UCSD-AML1 (cell line): ENCODE measurements around the gene INPP4B.

ENCODE experiments used
- DNase-seq: peaks from one replicate; lab custom pipeline; 2025; ENCODE audit not compliant: unreplicated experiment; lab: John Stamatoyannopoulos, UW

The INPP4B gene

DNA sequence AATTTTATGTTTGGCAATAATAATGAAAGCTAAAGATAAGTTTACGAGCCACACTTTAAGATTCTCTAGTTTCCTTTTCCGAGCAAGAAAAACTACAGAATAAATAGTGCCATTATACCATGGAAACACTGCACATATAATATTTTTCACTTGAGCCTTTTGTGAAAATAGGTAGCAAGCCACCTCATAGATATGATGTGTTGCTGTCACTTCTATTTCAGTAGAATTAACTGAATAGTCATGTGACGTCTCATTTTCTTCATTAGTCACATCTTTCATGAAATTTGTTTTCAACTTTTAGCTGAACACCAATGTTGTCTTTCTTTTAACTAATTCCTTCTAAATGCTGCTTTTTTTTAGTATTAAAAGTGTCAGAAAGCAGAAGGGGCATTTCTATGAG lies 574.3 kb downstream of the INPP4B start:
- DNase-seq = no peak

DNA sequence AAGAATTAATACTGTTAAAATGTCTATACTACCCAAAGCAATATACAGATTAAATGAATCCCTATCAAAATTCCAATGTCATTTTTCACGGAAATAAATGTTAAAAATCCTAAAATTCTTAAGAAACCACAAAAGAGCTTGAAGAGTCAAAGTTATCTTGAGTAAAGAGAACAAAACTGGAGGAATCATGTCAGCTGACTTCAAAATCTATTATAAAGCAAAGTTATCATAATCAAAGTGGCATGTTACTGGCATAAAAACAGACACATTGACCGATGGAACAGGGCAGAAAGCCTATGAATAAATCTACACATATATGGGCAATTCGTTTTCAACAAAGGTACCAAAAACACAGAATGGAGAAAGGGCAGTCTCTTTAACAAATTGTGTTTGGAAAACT lies 579.0 kb downstream of the INPP4B start:
- no peak for DNase-seq

DNA sequence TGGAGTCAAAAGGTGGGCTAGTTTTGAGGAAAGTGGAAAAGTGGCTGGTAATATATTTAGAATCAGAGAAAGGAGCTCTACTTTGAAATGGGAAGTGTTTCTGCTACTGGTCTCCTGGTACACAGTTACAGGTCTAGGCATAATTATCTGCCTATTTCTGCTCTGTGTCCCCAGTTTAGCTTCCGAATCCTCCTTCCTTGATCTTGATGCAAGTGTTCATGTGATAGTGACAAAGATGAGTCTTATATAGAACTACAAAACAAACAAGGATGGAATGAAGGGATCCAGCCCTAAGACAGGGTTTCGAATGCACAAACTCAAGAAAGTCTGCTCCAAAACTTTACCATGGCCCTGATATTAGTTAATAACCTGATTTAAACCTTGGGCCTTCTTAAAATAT lies 580.2 kb downstream of the INPP4B start:
- DNase-seq = no peak

DNA sequence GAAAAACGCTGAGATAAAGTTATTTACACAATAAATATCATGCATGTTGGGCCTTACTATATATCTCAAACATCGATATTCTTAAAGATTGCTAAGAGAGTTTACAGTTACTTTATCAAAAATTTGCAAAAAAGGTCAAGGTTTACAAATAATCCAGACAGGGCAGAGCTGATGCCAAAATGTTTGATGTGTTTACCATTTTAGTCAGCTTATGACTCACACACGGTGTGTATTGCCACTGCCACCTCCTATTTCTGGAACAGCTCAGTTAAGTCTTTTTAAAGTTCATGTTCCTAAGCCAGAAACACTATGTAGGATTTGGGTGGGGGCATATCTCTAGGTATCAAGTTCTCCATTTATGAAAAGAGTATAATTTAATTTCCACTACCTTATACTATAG lies 580.6 kb downstream of the INPP4B start:
- no peak for DNase-seq

DNA sequence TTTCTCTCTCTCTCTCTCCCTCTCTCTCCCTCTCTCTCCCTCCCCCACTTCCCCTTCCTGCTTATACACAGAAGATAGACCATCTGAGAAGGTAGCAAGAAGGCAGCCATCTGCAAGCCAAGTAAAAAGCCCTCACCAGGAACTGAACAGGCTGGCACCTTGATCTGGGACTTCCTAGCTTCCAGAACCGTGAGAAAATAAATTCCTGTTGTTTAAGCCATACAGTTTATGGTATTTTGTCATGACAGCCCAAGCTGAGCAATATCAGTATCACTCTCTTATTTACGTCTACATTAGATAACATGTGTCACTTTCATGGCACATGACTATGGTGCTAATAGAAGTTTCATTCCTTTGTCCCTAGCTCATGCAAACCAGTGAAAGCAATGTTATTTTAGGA lies 581.1 kb downstream of the INPP4B start:
- DNase-seq = no peak

DNA sequence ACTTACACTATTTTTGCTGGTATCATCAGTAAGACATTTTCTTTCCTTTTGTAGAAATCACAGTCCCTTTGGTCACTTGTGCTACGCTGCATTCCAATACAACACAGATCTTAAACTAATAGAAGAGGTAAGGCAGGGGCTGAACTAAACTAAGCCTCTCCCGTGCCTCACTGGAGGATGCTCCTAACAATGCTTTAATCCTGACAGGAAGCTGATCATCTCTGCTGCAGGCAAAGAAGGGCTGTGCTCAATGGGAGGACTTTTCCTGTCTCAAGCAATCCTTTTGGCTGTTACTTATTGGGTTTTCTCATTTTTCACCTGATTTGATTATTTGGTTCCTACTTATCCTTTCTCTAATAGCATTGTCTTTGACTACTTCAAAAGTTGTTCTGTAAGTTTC lies 583.1 kb downstream of the INPP4B start:
- DNase-seq = no peak

DNA sequence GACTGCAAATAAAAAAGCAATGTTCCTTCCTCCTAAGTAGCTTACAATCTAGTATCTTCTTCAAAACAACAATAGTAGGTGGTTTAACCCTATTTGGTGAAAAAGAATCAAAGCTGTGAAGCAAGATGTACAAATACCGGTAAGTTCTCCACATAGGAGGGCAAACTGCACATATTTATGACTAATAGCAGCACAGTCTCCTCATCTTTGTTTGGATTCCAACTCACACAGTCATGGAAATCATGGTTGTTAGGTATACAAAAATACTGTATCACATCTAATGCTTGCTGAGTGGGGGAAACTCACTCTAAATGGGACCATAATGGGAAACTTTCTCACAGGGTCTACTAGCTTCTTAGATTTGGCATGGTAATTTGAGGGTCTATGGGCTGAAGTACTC lies 597.2 kb downstream of the INPP4B start:
- DNase-seq = no peak

DNA sequence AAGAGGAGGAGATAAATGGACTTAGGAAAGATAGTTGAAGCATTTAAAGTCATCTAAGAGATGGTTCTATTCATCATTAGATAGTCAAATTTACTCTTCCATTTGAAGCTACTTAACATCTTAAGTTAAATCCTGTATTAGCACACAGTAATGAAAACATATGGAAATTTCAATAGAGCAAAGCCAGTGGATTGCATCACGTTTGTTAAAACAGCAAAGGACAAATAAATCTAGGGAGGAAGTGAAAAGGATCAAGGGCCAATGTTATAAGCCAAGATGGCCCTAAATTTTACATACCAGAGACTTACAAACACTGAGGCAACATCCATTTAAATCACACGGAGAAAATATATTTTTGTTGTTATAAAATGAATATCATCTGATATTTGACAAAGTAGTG lies 602.8 kb downstream of the INPP4B start:
- no peak for DNase-seq

DNA sequence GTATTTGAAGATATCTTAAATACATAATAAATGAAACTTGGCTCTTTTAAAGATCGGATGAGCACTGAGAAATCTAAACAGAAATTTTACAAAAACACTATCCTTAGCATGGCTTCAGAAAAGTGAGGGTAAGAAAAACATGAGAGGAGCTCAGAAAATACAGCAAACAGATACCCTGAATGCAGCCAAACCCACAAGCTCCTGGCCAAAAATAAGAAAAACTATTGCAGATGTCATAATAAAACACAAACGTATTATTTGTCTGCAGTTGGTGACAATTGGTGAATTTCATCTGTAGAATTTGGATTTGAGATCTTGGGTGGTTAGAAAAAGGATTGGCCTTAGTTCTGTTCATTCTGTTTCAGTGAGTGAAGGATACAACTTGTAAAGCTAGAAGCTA lies 603.9 kb downstream of the INPP4B start:
- DNase-seq = no peak

DNA sequence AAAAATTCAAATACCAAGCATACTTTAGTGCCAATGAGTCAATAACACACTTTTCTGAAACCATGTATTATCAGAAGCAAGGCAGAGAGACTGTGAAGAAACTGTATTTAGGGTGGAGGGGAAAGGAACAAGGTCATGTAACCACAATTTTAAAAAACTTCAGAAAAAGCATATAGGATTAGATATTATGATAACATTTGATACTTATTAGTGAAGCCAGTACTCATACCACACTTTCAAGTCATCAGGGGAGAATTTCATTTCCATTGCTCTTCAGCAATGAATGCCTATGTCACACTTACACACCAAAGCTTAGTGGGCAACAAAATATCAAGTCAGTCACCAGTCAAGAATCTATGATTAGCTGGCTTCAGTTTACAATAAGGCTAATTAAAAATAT lies 607.5 kb downstream of the INPP4B start:
- DNase-seq = no peak

DNA sequence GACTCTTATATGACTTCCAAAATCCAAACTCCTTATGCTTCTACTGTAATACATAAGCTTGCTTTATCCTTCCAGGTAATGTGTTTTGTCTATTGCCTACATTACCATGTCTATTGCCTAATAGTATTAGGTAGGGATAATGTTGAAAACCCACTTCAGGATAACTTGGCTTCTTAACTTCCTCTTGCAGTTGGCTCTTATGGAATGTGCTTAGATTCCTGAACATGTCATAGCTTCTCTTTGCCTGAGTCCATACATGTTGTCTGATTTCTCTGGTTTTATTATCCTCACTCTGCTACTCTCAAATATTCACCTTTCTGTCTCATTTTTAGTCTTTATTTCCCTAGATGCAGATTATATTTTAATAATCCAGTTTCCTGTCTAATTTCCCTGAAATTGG lies 609.8 kb downstream of the INPP4B start:
- no peak for DNase-seq

DNA sequence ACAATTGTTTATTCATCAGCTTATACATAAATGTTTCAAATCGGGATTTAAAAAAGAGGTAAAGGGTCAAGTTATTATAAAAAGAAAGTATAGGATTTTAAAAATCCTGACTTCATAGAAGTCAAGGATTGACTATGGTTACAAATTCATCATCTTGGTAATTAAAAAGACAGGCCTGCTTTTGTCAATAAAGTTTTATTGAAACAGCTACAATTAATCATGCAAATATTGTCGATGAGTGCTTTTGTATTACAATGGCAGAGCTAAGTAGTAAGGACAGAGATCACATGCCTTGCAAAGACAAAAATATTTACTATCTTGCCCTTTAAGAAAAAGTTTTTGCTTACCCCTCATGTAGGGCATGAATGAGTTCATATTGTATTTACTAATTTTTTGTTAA lies 614.3 kb downstream of the INPP4B start:
- no peak for DNase-seq

DNA sequence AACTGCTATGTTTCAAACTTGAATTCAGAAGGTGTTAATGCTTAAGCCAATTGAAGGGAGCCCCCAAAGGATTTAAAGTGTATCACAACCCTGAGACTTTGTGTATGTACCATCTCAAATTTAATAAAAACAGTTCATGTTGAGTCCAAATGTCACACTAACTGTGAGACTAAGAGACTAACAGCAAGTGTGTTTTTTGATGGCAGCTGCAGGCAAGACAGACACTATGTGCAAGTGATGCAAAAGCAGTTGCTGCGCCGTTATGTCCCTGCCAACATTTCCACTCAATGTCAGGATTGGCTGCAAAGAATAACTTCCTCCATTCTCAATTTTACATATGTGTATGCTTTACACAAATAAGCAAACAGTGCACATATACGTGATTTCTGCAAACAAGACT lies 615.1 kb downstream of the INPP4B start:
- DNase-seq = no peak

DNA sequence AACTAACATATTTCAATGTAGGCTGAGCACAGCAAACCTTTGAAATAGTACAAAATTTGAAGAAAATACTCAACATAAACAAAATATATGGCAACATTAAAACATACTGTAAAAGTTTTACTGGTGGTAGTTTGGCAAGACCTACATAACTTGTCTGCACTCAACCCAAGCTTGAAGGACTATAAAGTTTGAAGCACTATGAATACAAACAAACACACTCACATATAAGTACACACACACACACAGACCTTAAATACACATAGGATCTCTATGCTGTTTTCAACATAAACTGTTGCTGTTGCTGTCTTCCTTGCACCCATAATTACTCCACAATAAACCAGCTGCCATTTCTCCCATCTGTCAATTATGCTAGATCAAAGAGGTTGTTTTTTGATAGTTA lies 620.1 kb downstream of the INPP4B start:
- DNase-seq = no peak

DNA sequence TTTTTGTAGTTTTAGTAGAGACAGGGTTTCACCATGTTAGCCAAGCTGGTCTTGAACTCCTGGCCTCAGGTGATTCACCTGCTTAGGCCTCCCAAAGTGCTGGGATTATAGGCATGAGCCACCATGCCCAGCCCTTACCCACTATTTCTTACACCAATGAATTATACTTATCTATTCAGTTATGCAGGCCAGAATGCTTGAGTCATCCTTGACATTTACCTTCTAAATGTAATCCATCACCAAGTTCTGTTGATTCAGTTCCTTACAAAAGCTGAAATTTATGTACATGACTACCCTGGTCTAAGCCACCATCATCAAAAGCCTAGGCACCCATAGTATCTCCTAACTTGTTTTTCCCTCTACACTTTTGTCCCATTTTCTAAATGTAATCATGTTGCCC lies 624.0 kb downstream of the INPP4B start:
- DNase-seq = no peak

DNA sequence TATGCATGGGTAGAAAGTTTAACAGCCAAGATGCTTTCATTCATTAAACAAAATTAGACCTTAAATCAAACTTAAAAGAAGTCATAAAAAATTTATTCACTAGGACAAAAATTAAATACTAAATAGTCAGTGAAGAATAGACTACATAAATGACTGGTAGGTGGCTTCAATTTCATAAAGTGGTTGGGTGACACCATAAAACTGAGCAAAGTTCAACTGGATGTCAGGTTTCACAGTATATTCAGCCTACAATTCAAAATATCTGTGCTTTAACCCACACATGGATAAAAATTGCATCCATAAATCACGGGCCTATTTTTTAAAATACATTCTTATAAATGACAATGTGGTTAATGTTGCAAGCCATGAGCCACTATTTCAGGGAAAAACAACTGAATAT lies 627.4 kb downstream of the INPP4B start:
- no peak for DNase-seq

DNA sequence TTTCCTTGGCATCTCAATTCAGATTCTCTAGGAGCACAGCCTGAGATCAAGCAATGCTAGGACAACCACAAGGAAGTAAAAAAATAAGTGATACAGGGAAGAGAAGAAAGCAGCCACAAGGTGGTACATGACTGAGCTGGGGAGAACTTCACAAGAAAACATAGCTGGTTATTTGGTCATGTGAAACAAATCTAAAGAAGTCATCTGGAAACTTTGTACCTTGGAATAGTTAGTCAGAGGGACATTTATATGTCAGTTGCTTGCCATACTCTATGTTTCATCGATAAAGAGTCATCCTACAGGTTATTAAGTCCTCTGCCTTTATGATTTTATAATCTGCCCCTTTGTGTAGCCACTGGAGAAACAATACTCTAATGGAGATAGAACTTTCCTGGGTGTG lies 634.7 kb downstream of the INPP4B start:
- no peak for DNase-seq

DNA sequence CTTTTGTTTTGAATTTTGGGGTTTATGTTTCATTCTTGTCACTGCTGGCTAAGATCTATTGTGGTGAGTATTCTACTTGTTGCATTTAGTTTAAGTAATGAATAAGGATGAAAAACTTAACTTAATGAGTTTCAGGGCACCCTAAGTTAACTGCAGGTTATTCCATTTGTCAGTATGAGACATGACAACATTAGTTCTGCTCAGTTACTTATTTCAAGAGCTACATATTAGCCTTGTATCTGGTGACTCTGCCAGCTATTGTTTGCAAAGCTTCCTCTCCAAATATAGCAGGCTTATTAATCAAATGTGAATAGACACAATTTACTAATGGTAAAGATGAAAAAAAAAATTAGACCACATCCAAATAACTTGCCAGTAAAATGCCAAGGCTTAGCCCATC lies 642.6 kb downstream of the INPP4B start:
- DNase-seq = no peak

DNA sequence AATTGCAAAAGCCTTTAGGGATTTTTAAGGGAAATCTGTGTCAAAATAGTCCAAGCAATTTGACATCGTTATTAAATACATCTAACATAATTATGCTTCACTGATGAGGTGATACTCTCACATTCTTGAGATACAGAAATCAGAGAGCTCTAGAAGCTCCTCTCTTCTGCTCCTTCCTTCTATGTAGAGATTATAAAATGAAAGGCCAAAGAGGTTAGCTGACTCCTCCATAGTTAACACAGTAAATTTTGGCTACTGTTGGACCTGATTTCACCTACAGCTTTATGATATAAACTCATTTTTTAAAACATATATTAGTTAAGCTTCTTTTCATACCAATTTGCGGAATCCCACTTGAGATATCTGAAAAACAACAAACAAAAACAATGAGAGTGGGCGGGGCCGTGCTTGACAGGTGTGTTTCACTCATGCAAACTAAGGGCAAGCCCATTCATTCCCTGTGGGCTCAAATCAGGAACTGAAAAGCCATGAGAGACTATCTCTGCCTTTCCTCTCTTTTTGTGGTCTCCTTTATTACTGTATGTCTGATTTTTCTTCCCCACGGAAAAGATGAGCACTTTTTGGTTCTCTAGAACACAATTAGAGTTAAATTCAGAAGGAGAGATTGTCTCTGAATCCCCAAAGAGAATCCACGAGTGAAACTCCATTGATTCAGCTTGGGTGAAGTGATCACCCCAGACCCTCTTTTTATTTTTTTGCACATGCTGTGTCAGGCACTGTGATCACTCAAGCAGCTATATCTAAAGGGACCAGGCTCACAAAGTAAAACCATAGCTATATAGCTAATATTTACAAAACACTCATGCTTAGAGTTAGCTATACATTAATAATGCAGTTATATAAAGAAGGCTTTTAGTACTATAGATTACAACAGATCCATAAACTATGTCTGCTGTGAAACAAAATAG lies 643.4 kb downstream of the INPP4B start:
- DNase-seq = no peak

DNA sequence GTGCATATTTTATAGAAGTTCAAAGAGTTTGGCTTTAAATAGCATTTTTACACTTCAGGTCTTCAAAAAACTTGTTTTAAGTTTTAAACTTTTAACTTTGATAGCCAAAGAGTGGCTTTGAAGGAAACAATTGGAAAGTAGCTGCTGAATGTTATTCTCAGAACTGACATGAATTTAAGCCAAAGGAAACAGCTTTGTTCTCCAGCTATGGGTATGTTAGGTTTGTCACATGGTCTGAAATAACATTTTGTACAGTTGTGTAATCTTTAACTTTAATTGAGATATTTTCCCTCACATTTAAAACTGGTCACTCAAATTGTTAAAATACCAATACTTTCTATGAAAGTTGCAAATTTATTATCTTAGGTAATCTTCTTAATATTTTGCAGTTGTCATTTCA lies 645.1 kb downstream of the INPP4B start:
- no peak for DNase-seq

DNA sequence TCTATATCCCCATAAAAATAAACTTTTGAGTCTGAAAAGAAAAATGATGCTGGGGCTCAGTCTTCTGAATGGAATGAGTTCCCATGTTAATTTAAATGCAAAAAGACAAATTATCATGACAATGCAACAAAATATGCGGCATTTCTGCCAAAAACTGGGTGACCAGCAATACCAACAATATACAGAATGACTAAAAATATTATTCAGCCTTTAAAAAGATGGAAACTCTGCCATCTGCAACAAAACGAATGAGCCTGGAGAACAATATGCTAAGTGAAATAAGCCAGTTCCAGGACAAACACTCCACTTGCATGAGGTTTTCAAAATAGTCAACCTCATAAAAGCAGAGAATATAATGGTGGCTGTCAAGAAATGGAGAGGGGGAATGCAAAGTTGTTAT lies 651.2 kb downstream of the INPP4B start:
- DNase-seq = no peak

DNA sequence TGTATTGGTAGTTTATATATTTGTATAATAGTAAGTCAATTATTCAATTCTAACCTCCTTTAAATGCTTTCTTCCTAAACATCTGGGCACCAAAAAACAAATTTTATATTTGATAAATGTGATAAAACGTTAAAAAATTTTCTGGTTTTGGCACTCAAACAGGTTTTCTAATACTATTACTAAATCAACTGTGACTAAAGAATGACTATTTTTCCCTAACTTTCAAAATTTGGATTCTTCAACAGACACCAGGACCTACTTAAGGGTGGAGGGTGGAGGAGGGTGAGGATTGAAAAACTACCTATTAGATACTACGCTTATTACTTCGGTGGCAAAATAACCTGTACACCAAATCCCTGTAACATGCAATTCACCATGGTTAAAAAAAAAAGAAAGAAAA lies 654.2 kb downstream of the INPP4B start:
- DNase-seq = no peak

DNA sequence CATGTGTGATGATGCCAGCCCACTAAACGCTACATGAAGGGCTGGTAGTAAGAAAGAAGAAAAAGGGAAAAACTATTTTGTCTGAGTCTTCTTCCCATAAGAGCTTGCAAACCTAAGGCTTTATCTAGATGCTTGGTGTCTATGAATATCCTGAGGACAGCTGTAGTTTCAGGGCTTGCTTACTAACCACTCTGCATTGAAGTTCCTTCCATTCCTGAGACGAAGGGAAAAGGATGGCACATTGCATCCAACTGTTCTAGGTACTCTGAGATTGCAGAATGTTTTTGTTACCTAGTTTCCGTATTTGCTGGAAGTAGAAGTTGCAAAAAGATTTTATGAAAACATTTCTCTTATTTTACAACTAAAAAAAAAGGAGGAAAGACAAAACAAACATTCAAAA lies 665.1 kb downstream of the INPP4B start:
- no peak for DNase-seq
